NCI-H748 (cell line): ENCODE measurements around the gene OR4D1.

Experiments
- DNase-seq: peaks from one replicate; lab custom pipeline; 2025; ENCODE audit not compliant: unreplicated experiment; lab: John Stamatoyannopoulos, UW

Gene OR4D1

DNA sequence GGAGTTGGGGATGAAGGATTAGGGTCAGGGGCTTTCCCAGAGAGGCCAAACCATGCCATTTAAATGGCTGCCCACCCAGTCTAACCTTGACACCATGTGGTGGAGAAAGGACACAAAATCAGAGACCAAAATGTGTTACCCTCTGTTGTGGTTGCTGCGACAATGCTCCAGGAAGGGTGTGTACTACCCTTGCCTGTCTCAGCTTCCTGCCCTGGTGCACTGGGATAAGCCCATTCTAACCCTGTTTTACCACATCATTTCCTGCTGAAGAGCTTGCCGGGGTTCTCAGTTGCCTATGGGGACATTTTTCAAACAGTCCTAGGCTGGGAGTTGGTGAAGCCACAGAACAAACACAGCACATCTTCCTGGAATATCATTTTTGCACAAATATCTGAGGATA is 4.9 kb downstream of the OR4D1 start:
- no peak for DNase-seq

- no peak for DNase-seq
These were observed 5.5 kb downstream of the OR4D1 start for GRCh38 chr17:58153671-58154070.

GRCh38 chr17:58156839-58157803 is 8.9 kb downstream of the OR4D1 start:
- no peak for DNase-seq

DNA sequence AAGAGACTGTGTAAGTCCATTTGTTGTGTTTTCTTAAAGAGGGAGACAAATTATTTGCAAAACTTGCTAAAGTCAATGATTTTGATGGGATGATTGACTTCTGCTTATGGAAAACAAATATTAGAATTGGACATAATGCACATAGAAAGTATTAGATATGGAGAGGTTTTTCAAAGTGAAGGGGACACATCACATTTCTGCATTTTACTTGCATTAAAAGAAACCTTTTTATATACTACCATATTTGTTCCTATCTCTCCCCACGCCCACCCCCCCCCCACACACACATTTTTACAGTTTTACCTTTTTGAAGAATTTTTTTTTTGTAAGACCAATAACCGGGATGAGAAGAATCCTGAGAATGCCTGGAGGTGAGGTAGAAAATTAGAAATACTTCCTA is 10.0 kb downstream of the OR4D1 start:
- no peak for DNase-seq

- DNase-seq, result no peak
These were observed 13.4 kb downstream of the OR4D1 start for GRCh38 chr17:58161566-58161965.

GRCh38 chr17:58165981-58166380 is 17.8 kb downstream of the OR4D1 start:
- DNase-seq, result peak; percentile 31

DNA sequence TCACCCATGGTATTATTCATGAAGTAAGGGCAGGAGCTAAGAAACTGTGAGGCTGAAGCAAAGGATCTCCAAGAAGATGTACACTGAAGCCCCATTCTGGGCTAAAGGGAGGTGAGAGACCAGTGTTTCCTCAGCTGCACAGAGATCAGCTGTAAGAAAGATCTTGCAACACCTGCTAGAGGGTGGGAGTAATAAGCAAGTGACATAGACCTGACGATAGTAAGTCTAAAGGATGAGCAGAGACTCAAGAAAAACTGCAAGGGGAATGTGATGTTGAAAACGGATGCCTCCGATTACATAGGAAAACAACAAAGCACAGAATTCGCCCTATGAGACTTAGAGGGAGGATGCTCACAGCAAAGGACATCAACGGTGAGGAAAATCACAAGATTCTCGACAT is 18.5 kb downstream of the OR4D1 start, which contains the start of gene OR4D2:
Gene OR4D2 (plus strand): TSS at position 301 of the 400 bp plus-strand sequence. CDS start 2,674 bp downstream, outside the sequence.
- no peak for DNase-seq

DNA sequence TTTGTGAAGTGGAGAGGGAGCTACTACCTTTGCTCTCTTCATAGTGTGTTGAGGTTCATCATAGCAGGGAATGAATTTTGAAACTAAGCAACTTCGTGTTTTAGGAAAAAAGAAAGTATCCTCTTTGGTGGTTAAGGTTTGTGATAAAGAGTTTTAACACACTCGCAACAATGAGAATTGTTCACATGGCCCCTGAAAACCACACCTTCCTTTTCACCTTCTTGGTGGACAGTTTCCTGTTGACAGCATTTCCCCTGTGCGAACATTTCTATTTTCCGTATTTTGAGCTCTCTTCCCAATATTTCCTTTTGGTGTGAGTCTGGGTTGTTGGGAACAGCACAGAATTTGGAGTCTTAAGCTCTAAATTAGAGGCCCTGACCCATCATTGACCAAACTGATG is 22.4 kb downstream of the OR4D1 start:
- no peak for DNase-seq

- DNase-seq, result peak; percentile 59
These were observed 24.3 kb downstream of the OR4D1 start for GRCh38 chr17:58172369-58173071.

DNA sequence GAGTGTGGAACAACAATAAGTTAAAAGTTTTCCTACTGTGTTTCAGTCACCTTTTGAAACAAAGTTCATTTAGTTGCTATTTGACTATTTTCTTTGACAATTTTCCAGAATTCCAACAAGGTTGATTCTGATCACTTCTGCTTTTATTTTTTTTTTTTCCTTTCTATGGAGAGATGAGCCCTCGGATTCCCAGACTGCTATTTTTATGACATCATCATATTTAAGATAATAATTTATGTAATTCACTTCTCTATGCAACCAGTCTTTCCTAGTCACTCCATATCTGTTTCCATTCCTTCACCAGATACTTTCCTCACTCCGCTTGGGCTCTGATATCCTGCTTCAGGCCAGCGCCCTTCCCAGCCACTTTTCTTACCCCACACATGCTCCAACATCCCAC is 26.7 kb downstream of the OR4D1 start:
- DNase-seq, result no peak

- DNase-seq, result no peak
These were observed 28.0 kb downstream of the OR4D1 start for GRCh38 chr17:58176200-58176599.

DNA sequence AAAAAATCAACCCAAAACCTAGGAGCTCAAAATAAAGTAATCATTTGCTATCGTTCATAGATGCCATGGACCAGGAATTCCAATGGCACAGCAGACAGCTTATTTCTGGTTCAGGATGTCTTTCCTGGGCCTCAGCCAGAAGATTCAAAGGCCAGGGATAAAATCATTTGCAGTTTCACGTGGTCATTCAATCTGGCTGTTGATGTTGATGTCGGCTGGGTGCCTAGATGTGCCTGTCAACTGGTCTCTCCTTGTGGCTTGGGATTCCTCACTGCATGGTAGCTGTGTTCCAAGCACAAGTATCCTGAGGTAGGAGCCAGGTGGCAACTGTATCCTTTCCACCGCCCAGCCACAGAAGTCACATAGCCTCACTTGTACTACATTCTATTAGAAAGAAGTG is 33.6 kb downstream of the OR4D1 start:
- no peak for DNase-seq

GRCh38 chr17:58183514-58183913 is 35.3 kb downstream of the OR4D1 start:
- no peak for DNase-seq

GRCh38 chr17:58184308-58184985 is 36.3 kb downstream of the OR4D1 start:
- DNase-seq, result no peak

DNA sequence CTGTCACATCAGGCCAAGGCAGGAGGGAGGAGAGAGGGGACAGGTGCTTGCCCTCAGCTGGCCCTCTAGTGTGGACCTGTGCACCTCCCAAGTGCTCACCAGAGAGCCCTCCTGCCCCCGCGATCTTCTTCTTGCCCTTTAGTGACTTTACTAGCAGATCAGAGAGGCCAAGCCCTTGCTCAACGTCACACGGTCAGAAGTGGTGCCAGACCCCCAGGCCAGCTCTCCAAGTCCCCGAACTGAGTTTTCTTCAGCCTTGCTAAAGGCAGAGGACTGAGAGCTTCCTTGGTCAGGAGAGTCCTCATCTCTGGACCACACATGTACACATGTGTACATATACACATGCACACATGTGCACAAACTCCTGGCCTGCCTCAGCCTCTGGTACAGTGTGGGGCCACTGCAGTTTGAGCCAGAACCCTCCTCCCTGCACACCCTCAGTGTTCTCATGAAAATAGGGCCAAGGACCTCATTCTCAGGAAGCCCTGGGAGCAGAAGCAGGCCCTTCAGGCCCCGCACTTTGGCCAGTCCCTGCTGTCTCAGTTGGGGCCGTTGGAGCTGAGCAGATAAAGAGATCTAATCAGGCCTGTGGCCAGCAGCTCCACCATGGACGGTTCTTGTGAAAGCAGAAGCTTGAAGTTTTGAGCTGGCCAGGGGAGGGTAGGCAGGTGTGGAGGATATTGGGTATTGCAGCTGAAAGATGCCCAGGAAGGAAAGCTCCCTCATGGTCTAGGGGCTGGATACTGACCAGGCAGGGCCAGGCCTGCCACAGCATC is 37.0 kb downstream of the OR4D1 start:
- no peak for DNase-seq

GRCh38 chr17:58186591-58186990 is 38.4 kb downstream of the OR4D1 start:
- no peak for DNase-seq

- no peak for DNase-seq
These were observed 38.9 kb downstream of the OR4D1 start for GRCh38 chr17:58187063-58187462.

DNA sequence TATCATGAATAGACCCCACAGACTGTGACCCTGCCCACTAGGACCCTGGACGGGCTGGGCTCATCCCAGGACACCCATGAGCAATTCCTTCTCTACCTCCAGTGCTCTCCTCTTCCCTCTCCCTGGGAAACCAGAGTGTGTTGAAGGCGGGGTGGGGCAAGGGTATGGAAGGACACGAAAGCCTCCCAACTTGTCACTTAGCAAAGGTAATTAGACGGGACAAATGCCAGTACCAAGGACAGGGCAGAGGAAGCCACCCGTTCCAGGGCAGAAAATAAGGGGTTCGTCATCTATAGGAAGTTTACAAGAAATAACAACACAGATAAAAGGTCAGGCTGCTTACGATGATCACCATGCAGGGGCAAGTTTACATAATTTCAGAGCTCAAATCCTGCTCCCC is 39.5 kb downstream of the OR4D1 start:
- no peak for DNase-seq

DNA sequence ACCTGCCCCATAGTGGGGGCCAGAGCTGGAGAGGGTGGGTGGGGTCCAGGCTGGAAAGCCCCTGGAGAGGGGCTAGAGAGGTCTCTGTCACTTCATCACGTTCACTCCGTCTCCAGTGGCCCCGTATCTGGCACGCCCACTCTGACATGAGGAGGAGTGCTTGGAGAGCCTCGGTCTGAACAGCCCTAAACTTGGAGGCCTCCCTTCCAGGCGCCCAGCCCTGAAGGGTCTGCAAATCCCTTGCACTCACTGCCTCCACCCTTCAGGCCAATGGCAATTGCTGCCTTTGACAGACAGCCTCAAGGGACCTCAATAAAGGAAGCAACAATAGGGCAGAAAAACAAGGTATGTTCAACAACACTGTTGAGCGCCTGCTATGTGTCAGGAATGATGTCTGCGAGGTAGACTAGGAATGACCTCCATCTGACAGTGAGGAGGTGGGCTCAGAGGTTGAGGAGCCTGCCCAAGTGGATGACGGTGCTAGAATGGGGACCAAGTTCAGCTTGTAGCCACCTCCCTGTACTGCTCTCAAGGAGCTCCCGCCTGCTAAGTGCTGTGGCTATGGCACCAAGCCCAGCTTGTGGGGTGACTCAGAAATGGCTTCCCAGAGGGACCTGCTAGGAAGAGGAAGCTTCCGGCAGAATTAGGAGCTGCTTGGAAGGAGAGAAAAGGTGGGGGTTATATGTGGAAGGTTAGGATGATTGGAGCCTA is 41.4 kb downstream of the OR4D1 start:
- DNase-seq, result no peak

GRCh38 chr17:58191241-58191896 is 43.2 kb downstream of the OR4D1 start:
- DNase-seq, result no peak
